GM13976 (cell line): ENCODE measurements around the gene AGBL4.
"Not testable (repeated sequence)": the region's sequence is repeated elsewhere in the genome, so short reads cannot be mapped to it uniquely, and the experiment has no call there.

ENCODE experiments used
- DNase-seq: peaks from one replicate; pipeline ENCODE4 v3.0.0; 2012; ENCODE audit warnings: low spot score
- CTCF ChIP-seq: IDR thresholded peaks from 2 replicates; pipeline ENCODE4 v1.5.1; 2012; ENCODE audit warnings: borderline replicate concordance, mild to moderate bottlenecking; ENCODE audit not compliant: insufficient read depth; ENCODE audit errors: extremely low read depth, missing control alignments, control extremely low read depth
- in situ Hi-C: fragments of 300-500 bp; cut with MboI; formaldehyde crosslinking; loops from one replicate; pipeline ENCODE4 v1.12.0; 2022; ENCODE audit warnings: low sequenced_read_pairs, mixed read lengths, inconsistent platforms; ENCODE audit not compliant: unreplicated experiment

Gene AGBL4

GRCh38 chr1:49319426-49319963, 704.3 kb downstream of the AGBL4 start:
- no peak for DNase-seq
- TF ChIP-seq CTCF = no peak
- in situ Hi-C loops = no loop called here

- TF ChIP-seq CTCF = no peak
- DNase-seq = no peak
- in situ Hi-C loops = no loop called here
Measured at GRCh38 chr1:49318218-49318617, 705.5 kb downstream of the AGBL4 start.

DNA sequence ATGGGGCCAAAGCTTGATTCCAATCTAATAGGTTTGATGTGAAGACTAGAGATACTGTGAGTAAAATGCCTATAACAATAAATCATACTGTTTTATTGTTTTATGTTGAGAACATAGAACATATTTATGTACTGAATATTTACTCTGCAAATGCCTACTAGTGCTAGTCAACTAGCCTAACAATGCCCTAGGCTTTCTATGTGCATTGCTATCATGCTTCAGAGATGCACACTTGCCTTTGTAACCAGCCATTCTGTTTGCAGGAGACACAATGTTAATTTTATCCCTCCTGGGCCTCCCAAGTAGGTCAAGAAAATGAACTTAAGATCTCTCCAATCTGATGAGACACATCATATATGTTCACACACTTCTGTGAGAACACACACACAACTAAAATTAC, 716.3 kb downstream of the AGBL4 start:
- TF ChIP-seq CTCF = no peak
- in situ Hi-C loops = no loop called here
- no peak for DNase-seq

DNA sequence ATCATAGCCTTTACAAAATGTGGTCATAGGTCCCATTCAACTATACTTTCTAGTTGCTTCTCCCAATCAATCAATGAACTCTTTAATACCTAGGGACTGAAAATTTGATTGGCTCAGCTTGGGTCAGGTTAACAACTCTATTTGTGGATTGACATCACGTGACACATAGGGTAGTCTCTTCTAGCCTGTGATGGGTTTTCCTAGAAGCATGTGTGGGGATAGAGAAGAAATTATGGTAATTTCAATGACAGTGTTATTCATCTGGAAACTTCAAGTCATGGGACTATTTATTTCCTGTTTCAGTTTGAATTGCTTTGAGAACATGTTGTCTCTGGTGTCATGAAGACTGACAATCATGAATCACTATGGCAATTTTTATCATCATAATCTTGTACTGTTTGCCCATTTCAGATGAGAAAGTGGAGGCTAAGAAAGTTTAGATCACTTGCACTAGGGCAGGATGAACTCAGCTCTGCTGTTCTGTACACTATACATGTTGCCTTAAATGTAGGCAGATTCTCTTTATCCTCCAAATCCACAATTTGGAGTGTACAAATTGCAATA, 717.2 kb downstream of the AGBL4 start:
- in situ Hi-C loops = no loop called here
- TF ChIP-seq CTCF = no peak
- DNase-seq = no peak

DNA sequence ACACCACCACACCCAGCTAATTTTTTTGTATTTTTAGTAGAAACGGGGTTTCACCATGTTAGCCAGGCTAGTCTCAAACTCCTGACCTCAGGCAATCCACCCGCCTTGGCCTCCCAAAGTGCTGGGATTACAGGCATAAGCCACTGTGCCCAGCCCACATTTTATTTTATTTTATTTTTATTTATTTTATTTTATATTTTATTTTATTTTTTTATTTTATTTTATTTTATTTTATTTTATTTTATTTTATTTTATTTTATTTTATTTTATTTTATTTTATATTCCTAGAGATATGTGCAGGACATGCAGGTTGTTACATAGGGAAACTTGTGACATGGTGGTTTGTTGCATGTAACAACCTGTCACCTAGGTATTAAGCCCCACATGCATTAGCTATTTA, 721.4 kb downstream of the AGBL4 start:
- in situ Hi-C loops, DNase-seq: not testable (repeated sequence)

DNA sequence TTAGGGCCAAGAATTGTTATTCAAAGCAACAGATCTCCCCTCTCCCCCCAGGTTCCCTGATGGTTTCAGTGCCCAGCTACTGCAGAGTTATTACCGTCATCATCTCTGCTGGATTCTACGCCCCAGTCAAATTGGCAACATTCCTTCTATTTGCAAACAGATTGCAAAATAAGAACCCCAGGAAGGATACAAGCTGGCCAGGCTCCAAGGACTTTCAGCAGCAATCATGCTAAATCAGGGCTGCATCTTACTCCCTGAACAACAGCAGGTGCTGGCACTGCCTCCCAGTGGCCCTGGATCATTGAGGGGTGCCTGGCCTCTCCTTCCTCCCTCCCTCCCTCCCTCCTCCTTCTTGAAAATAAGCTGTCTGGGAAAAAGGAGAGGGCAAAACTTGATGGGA, 725.5 kb downstream of the AGBL4 start:
- in situ Hi-C loops = no loop called here
- no peak for DNase-seq
- TF ChIP-seq CTCF = no peak

- no peak for TF ChIP-seq CTCF
- no peak for DNase-seq
- in situ Hi-C loops = no loop called here
Measured at GRCh38 chr1:49297783-49298182, 726.0 kb downstream of the AGBL4 start.
